Measurements from ENCODE around the gene TSPO2. TPM values are rescaled to one million over a fixed set of nuclear protein-coding genes. Genes with fewer than 3 reads are reported as not detected.

The TSPO2 gene
- total and polyA plus RNA-seq, 2 of the 8 experiments (the other 6 are each of a cell fraction or from before 2014, with no cell fraction given) = not detected

GRCh38 chr6:41071923-41072835 is 29.9 kb downstream of the TSPO2 start, which contains the start of gene OARD1 (continued):
- TF ChIP-seq CHD7 (IDR thresholded peaks at IDR 0.05; ENCODE audit: insufficient replicate concordance, low read length) (no peak), SUZ12 (IDR thresholded peaks at IDR 0.05; ENCODE audit: low read length) (no peak), USF2 (IDR thresholded peaks at IDR 0.05; ENCODE audit: low read length) (no peak), POU5F1 (IDR thresholded peaks at IDR 0.05; ENCODE audit: low read depth, low read length) (no peak), YY1 (IDR thresholded peaks at IDR 0.05; ENCODE audit: low read depth, low read length) (peak; percentile 98), HDAC6 (IDR thresholded peaks at IDR 0.05; ENCODE audit: low read depth, low read length) (no peak), GTF2F1 (IDR thresholded peaks at IDR 0.05; ENCODE audit: borderline replicate concordance, low read depth, low read length) (no peak), HDAC2 (IDR thresholded peaks at IDR 0.05; ENCODE audit: borderline replicate concordance in 1 of 2, low read depth in 2 of 2, low read length in 2 of 2) (peak; percentile 34 to 84; a peak in 3 of 4 replicates)

Measured in H1 (cell line).